Brain microvascular endothelial cell (primary cell): ENCODE results near the gene NAGPA.

Source experiments
- DNase-seq: peaks from one replicate; pipeline ENCODE4 v3.0.0-alpha.2; 2020
- H3K27ac ChIP-seq: fragments of 250-450 bp; sonication (Bioruptor Pico); 2 replicates; pipeline ENCODE4 v1.5.1; 2020; ENCODE audit warnings: mild to moderate bottlenecking, moderate library complexity
- H3K27me3 ChIP-seq: fragments of 250-450 bp; sonication (Bioruptor Pico); replicated peaks from 2 replicates; pipeline ENCODE4 v1.5.1; 2020; ENCODE audit warnings: mild to moderate bottlenecking
- H3K36me3 ChIP-seq: fragments of 250-450 bp; sonication (Bioruptor Pico); replicated peaks from 2 replicates; pipeline ENCODE4 v1.5.1; 2020; ENCODE audit warnings: mild to moderate bottlenecking
- H3K4me3 ChIP-seq: 2 replicates; pipeline ENCODE4 v1.5.1; 2011; ENCODE audit warnings: low read depth, mild to moderate bottlenecking, control low read depth, low read length, moderate library complexity
- CTCF ChIP-seq: IDR thresholded peaks from 2 replicates; pipeline ENCODE4 v1.5.1; 2011; ENCODE audit warnings: low read depth, mild to moderate bottlenecking, moderate library complexity, low read length, control low read depth, inconsistent platforms; ENCODE audit errors: missing control alignments
- in situ Hi-C: cut with HindIII; loops from 2 replicates; pipeline ENCODE4 v1.10.0; 2017; ENCODE audit warnings: low sequenced_read_pairs, low pct_ligation_motif_present

NAGPA gene

GRCh38 chr16:4990415-4990814, 43.3 kb downstream of the NAGPA start:
- no peak for TF ChIP-seq CTCF
- DNase-seq = no peak
- in situ Hi-C loops = no loop called here
- no peak overlapping the region for H3K4me3 ChIP-seq
- peaks cover 23% of the 10 kb centered on the region for H3K27me3 ChIP-seq
- no peak overlapping the region for H3K27ac ChIP-seq
- no peaks in the 10 kb centered on the region for H3K36me3 ChIP-seq

- in situ Hi-C loops = no loop called here
- TF ChIP-seq CTCF = no peak
- H3K4me3 ChIP-seq = no peak overlapping the region
- no peak overlapping the region for H3K27ac ChIP-seq
- H3K36me3 ChIP-seq = no peaks in the 10 kb centered on the region
- peaks cover 23% of the 10 kb centered on the region for H3K27me3 ChIP-seq
- DNase-seq = no peak
Observed at GRCh38 chr16:4989391-4990006, 44.2 kb downstream of the NAGPA start.

GRCh38 chr16:4988647-4989046, 45.1 kb downstream of the NAGPA start:
- no peak for TF ChIP-seq CTCF
- Histone ChIP-seq H3K36me3 (no peaks in the 10 kb centered on the region), H3K27ac (no peak overlapping the region), H3K4me3 (no peak overlapping the region), H3K27me3 (peaks cover 23% of the 10 kb centered on the region)
- no peak for DNase-seq
- in situ Hi-C loops = no loop called here

GRCh38 chr16:4987580-4988374, 46.0 kb downstream of the NAGPA start:
- no peak for TF ChIP-seq CTCF
- no peaks in the 10 kb centered on the region for H3K36me3 ChIP-seq
- in situ Hi-C loops = no loop called here
- H3K27me3 ChIP-seq = peaks cover 23% of the 10 kb centered on the region
- H3K4me3 ChIP-seq = no peak overlapping the region
- DNase-seq = no peak
- H3K27ac ChIP-seq = no peak overlapping the region

GRCh38 chr16:4987250-4987579, 46.5 kb downstream of the NAGPA start:
- TF ChIP-seq CTCF = no peak
- DNase-seq = no peak
- in situ Hi-C loops = no loop called here
- Histone ChIP-seq H3K4me3 (no peak overlapping the region), H3K27ac (no peak overlapping the region), H3K27me3 (peaks cover 23% of the 10 kb centered on the region), H3K36me3 (no peaks in the 10 kb centered on the region)
